Liver (tissue), 9 donors: ENCODE measurements around the gene SFT2D2. TPM values are rescaled to one million over a fixed set of nuclear protein-coding genes. Genes with fewer than 3 reads are reported as not detected.

Experiments used
- DNase-seq: peaks from one replicate; pipeline ENCODE4 v3.0.0-alpha.2; 2017; ENCODE audit warnings: low spot score
- H3K27ac ChIP-seq, 2 donors: one replicate each; pipeline ENCODE4 v1.7.0; 2013; ENCODE audit warnings: inconsistent platforms in 2 of 2, low read length in 2 of 2, control low read depth in 1 of 2, low read depth in 1 of 2, mild to moderate bottlenecking in 1 of 2
- H3K27me3 ChIP-seq, 4 donors: one replicate each; pipeline versions ENCODE4 v1.6.1 to v1.7.0; 2013; ENCODE audit warnings: low read length in 3 of 4, inconsistent platforms in 1 of 4, mild to moderate bottlenecking in 1 of 4, moderate library complexity in 1 of 4; ENCODE audit not compliant: control insufficient read depth in 4 of 4, insufficient read depth in 4 of 4
- H3K36me3 ChIP-seq, 4 donors: one replicate each; pipeline versions ENCODE4 v1.6.1 to v1.7.0; 2013; ENCODE audit warnings: low read length in 3 of 4, mild to moderate bottlenecking in 3 of 4, low read depth in 1 of 4, moderate library complexity in 1 of 4; ENCODE audit not compliant: control insufficient read depth in 4 of 4, insufficient read depth in 3 of 4
- H3K4me1 ChIP-seq, 4 donors: one replicate each; pipeline versions ENCODE4 v1.6.1 to v1.7.0; 2013; ENCODE audit warnings: low read length in 3 of 4, mild to moderate bottlenecking in 3 of 4, moderate library complexity in 1 of 4; ENCODE audit not compliant: control insufficient read depth in 4 of 4, insufficient read depth in 4 of 4
- H3K4me3 ChIP-seq, 3 donors: one replicate each; pipeline versions ENCODE4 v1.6.1 to v1.7.0; 2013; ENCODE audit warnings: low read length in 3 of 3, control low read depth in 1 of 3, low read depth in 1 of 3, mild to moderate bottlenecking in 1 of 3
- H3K9ac ChIP-seq, 2 donors: one replicate each; pipeline ENCODE4 v1.7.0; 2013; ENCODE audit warnings: low read length in 2 of 2, mild to moderate bottlenecking in 2 of 2, moderate library complexity in 2 of 2, control low read depth in 1 of 2, low read depth in 1 of 2
- H3K9me3 ChIP-seq, 4 donors: one replicate each; pipeline versions ENCODE4 v1.6.1 to v1.7.0; 2013; ENCODE audit warnings: low read length in 3 of 4; ENCODE audit not compliant: control insufficient read depth in 4 of 4
- ATF3 ChIP-seq: IDR thresholded peaks from 2 replicates; pipeline ENCODE4 v1.6.1; 2016; ENCODE audit warnings: antibody characterized with exemption
- CTCF ChIP-seq: fragments of 150-350 bp; IDR thresholded peaks from 2 replicates; pipeline ENCODE4 v1.5.1; 2017; ENCODE audit warnings: improper control_type of control experiment, low read depth, low read length; ENCODE audit not compliant: missing input control
- EGR1 ChIP-seq, 2 donors: IDR thresholded peaks; 2 replicates each; pipeline ENCODE4 v1.6.1; 2016 to 2018; ENCODE audit warnings: antibody characterized with exemption in 2 of 2, low read depth in 2 of 2
- FOXA1 ChIP-seq: IDR thresholded peaks from 2 replicates; pipeline ENCODE4 v1.6.1; 2016; ENCODE audit warnings: antibody characterized with exemption
- GABPA ChIP-seq, 2 donors: IDR thresholded peaks in 1 of 2; conservative IDR thresholded peaks in 1 of 2; 2 replicates each; pipeline ENCODE4 v1.6.1; 2016; ENCODE audit warnings: antibody characterized with exemption in 2 of 2, mild to moderate bottlenecking in 1 of 2, moderate library complexity in 1 of 2
- HNF4A ChIP-seq, 2 donors: conservative IDR thresholded peaks; 2 replicates each; pipeline ENCODE4 v1.6.1; 2016; ENCODE audit warnings: antibody characterized with exemption in 2 of 2, mild to moderate bottlenecking in 2 of 2
- HNF4G ChIP-seq: IDR thresholded peaks from 2 replicates; pipeline ENCODE4 v1.6.1; 2016; ENCODE audit warnings: antibody characterized with exemption
- JUND ChIP-seq, 2 donors: IDR thresholded peaks; 2 replicates each; pipeline ENCODE4 v1.6.1; 2016; ENCODE audit warnings: antibody characterized with exemption in 2 of 2
- RAD21 ChIP-seq, 2 donors: IDR thresholded peaks; 2 replicates each; pipeline ENCODE4 v1.6.1; 2016; ENCODE audit warnings: antibody characterized with exemption in 2 of 2, mild to moderate bottlenecking in 2 of 2
- REST ChIP-seq: IDR thresholded peaks from 2 replicates; pipeline ENCODE4 v1.6.1; 2016; ENCODE audit warnings: antibody characterized with exemption, mild to moderate bottlenecking
- RXRA ChIP-seq, 2 donors: IDR thresholded peaks; 2 replicates each; pipeline ENCODE4 v1.6.1; 2017 to 2018; ENCODE audit warnings: antibody characterized with exemption in 2 of 2, mild to moderate bottlenecking in 1 of 2
- SP1 ChIP-seq: IDR thresholded peaks from 2 replicates; pipeline ENCODE4 v1.6.1; 2018; ENCODE audit warnings: antibody characterized with exemption, mild to moderate bottlenecking
- TAF1 ChIP-seq: conservative IDR thresholded peaks from 2 replicates; pipeline ENCODE4 v1.6.1; 2016; ENCODE audit warnings: antibody characterized with exemption, mild to moderate bottlenecking
- WGBS: extraction: QIAGEN DNeasy Blood & Tissue Kit; methylation state at CpG from one replicate; pipeline ENCODE4 v1.1.7; 2013; 5-methylcytosine and 5-hydroxymethylcytosine counted together
- polyA plus RNA-seq, 2 donors: library from polyadenylated mRNA; stranded (reverse) in 1 of 2; unstranded in 1 of 2; fragments of 200-250 nt in 1 of 2; fragments of >200 nt in 1 of 2; fragmentation: Nextera tagmentation in 1 of 2; extraction: Ambion mirVana in 1 of 2; gene quantifications; one replicate each; pipeline versions ENCODE4 v1.2.1 to v1.2.3, GENCODE V29; 2013 to 2015
- total RNA-seq, 2 donors: library from RNA; depleted of rRNA; stranded (reverse); fragments of >200 nt; gene quantifications; one replicate each; pipeline ENCODE4 v1.2.3, GENCODE V29; 2014
- TF ChIP-seq, protein P1 (sequence below): IDR thresholded peaks from 2 replicates; pipeline ENCODE4 v1.6.1; 2016; ENCODE audit warnings: antibody characterized with exemption
- donor health status: healthy.
- donor health status: healthy.
- donor health status: healthy.
- donor health status: healthy.
- donor health status: healthy.

Gene SFT2D2
- total and polyA plus RNA-seq, 4 donors, result 3.8 to 34.6 (median 25.4) TPM

DNA sequence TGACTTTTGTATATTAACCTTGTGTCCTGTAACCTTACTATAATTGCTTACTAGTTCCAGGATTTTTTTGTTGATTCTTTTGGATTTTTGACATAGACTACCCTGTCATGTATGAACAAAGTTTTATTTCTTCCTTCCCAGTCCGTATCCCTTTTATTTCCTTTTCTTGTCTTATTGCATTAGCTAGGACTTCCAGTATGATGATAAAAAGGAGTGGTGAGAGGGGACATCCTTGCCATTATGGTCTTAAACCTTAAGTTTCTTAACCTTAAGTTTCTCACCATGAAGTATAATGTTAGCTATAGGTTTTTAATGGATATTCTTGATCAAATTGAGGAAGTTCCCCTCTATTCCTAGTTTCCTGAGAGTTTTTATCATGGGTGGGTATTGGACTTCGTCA, 30.4 kb downstream of the SFT2D2 start:
- DNase-seq, result no peak
- peaks cover 0 to 7% (median 3%) of the 10 kb centered on the region in 4 donors for H3K9me3 ChIP-seq
- peak overlapping the region in 1 of 3 donors; percentile 25 for H3K4me3 ChIP-seq
- H3K4me1 ChIP-seq, result peaks cover 0 to 6% (median 3%) of the 10 kb centered on the region in 4 donors
- H3K27me3 ChIP-seq, result no peaks in the 10 kb centered on the region
- WGBS, result 97% methylated on average over 2 of the region's 2 CpGs
- no peak overlapping the region for H3K27ac ChIP-seq
- no peak for TF ChIP-seq JUND (IDR thresholded peaks at IDR 0.05)
- TF ChIP-seq RAD21 (IDR thresholded peaks at IDR 0.05), result no peak
- TF ChIP-seq HNF4G, result no peak
- TF ChIP-seq SP1, result no peak
- no peak for TF ChIP-seq TAF1
- TF ChIP-seq REST, result no peak
- no peak for TF ChIP-seq GABPA (IDR thresholded peaks at IDR 0.05 in 1 of 2, conservative IDR thresholded peaks at IDR 0.05 in 1 of 2)
- TF ChIP-seq, protein P1, sequence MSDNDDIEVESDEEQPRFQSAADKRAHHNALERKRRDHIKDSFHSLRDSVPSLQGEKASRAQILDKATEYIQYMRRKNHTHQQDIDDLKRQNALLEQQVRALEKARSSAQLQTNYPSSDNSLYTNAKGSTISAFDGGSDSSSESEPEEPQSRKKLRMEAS, result no peak
- no peak for TF ChIP-seq ATF3
- no peak for TF ChIP-seq EGR1 (IDR thresholded peaks at IDR 0.05; ENCODE audit: low read depth in 2 of 2)
- no peak for TF ChIP-seq FOXA1
- TF ChIP-seq RXRA (IDR thresholded peaks at IDR 0.05), result no peak
- no peak for TF ChIP-seq CTCF
- H3K9ac ChIP-seq, result no peak overlapping the region
- H3K36me3 ChIP-seq, result peaks cover 0 to 9% (median 1%) of the 10 kb centered on the region in 4 donors

GRCh38 chr1:168257397-168257796, 31.6 kb downstream of the SFT2D2 start:
- peaks cover 0 to 7% (median 3%) of the 10 kb centered on the region in 4 donors for H3K9me3 ChIP-seq
- peaks cover 0 to under 1% (median 0%) of the 10 kb centered on the region in 4 donors for H3K4me1 ChIP-seq
- H3K27ac ChIP-seq, result no peak overlapping the region
- H3K9ac ChIP-seq, result no peak overlapping the region
- 50% methylated on average over 2 of the region's 2 CpGs for WGBS
- DNase-seq, result no peak
- H3K4me3 ChIP-seq, result no peak overlapping the region
- no peaks in the 10 kb centered on the region for H3K27me3 ChIP-seq
- H3K36me3 ChIP-seq, result peaks cover 0 to 9% (median 1%) of the 10 kb centered on the region in 4 donors
- TF ChIP-seq SP1 (no peak), HNF4A (conservative IDR thresholded peaks at IDR 0.05) (no peak)
